Measurements from ENCODE around the gene TULP3.

DNA sequence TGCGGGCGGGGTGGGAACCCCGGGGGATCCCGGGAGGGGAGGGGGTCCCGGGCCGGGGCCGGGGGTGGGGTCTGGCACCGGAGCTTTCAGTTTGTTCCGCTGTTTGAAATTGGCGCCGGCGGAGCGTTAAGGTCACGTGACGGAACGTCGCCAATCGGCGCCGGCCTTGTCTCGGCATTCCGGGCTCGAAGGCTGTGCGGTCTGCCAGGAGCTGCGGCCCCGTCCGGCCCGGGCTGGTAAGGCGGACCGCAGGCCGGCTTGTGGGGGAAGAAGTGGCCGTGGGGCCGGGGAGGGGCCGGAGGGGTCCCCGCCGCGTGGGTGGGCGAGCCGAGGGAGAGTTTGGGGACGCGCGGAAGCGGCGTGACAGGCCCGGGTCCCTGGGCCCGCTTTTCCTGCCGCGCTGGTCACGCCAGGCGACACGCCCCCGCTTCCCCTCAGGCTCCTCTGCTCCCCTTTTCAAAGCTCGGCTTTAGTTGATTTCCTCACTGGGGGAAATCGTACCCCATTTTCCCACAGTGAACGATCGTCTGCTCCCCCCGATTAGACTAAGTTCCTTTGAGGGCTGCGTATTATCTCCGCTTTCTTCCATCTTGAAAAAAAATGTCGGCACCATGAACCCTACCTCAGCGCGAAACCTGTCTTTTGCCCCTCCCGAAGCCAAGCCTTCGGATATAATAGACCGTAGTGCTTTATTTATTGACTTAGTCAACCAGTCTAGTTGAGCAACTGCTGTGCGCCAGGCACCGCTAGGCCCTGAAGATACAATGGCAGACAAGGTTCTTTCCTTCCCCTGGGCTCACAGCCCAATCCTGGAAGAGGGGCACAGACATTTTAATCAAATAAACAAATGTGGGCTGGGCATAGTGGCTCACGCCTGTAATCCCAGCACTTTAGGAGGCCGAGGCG, 13.4 kb upstream of the TULP3 start, which contains the start of the genes FOXM1 and RHNO1:
- no peak for TF ChIP-seq GATA2 (IDR thresholded peaks at IDR 0.05; ENCODE audit: low read depth, low read length)
- no peak for TF ChIP-seq GATA3 (IDR thresholded peaks at IDR 0.05; ENCODE audit: low read depth, low read length)
